Prostate gland (tissue), 2 donors: ENCODE measurements around the gene ANO10.

Source experiments
- POLR2AphosphoS5 ChIP-seq: sonication (generic); formaldehyde crosslinking; IDR thresholded peaks from one replicate; pipeline ENCODE4 v1.6.1; 2017; ENCODE audit warnings: antibody characterized with exemption
- TF ChIP-seq, protein P1 (sequence below), 4 experiments: fragments of 200-600 bp in 2 of 4; fragments of 450-650 bp in 2 of 4; sonication (generic) in 2 of 4; IDR thresholded peaks; 1 replicate in 3 of 4; 2 replicates in 1 of 4; pipeline ENCODE4 v1.5.1; 2016 to 2019; ENCODE audit warnings: antibody characterized with exemption in 4 of 4, mild to moderate bottlenecking in 2 of 4, moderate library complexity in 2 of 4

DNA sequence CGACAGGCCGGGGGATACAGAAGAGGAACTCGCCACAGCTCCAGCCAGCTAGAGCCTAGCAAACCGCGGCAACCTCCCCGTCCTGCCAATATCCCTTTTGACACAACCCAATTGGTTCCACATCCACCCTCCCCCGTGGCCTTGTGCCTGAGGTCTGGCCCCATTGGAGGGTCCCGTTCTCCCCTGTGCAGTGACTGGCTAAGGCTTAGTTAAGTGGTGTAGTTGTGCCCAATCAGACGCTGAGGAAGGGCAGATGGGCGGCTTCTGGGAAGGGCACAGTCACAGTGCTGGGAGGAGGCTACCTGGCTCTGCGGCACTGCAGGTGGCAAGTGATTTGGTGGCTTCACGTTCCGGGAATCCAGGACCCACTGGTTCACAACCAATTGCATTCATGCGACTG lies 256.9 kb downstream of the ANO10 start:
- TF ChIP-seq, protein P1, sequence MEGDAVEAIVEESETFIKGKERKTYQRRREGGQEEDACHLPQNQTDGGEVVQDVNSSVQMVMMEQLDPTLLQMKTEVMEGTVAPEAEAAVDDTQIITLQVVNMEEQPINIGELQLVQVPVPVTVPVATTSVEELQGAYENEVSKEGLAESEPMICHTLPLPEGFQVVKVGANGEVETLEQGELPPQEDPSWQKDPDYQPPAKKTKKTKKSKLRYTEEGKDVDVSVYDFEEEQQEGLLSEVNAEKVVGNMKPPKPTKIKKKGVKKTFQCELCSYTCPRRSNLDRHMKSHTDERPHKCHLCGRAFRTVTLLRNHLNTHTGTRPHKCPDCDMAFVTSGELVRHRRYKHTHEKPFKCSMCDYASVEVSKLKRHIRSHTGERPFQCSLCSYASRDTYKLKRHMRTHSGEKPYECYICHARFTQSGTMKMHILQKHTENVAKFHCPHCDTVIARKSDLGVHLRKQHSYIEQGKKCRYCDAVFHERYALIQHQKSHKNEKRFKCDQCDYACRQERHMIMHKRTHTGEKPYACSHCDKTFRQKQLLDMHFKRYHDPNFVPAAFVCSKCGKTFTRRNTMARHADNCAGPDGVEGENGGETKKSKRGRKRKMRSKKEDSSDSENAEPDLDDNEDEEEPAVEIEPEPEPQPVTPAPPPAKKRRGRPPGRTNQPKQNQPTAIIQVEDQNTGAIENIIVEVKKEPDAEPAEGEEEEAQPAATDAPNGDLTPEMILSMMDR (IDR thresholded peaks at IDR 0.05) = no peak
- no peak for TF ChIP-seq POLR2AphosphoS5
